ENCODE measurements around the gene CFAP61. TPM values are rescaled to one million over a fixed set of nuclear protein-coding genes. Genes with fewer than 3 reads are reported as not detected.
"Not testable (repeated sequence)": the region's sequence is repeated elsewhere in the genome, so short reads cannot be mapped to it uniquely, and the experiment has no call there.

The CFAP61 gene
- 1 to 10 TPM in 10 of 12 donors, not detected in 2; 2.2 to 9.5 (median 5.1) TPM for polyA plus RNA-seq (ENCODE audit: insufficient read length in 12 of 12)
- long read RNA-seq, donor 1 = 0 reads
- long read RNA-seq, donor 2 = 0 reads
- long read RNA-seq, donor 3 = 0 reads
- long read RNA-seq, donor 4 = 0 reads
- long read RNA-seq, donor 5 = 0 reads
- long read RNA-seq, donor 6 = 0 reads
- long read RNA-seq, donor 7 = 0 reads
- long read RNA-seq, donor 8 = 0 reads
- long read RNA-seq, donor 9 = 0 reads
- long read RNA-seq, donor 10 = 0 reads
- long read RNA-seq, donor 11 = 0 reads

- peak; percentile 99 for DNase-seq
These were observed at the start of gene CFAP61, which contains the start of gene CRNKL1 for GRCh38 chr20:20052074-20052970. CFAP61 (plus strand) TSS chr20:20052532; CDS start chr20:20056654, 4,122 bp downstream. CRNKL1 (minus strand) TSS chr20:20052466; CDS start chr20:20052342, 124 bp downstream.

GRCh38 chr20:20003031-20003954 lies 49.0 kb upstream of the CFAP61 start:
- DNase-seq = peak; percentile 69

- DNase-seq = not testable (repeated sequence)
These were observed 48.4 kb upstream of the CFAP61 start for GRCh38 chr20:20003955-20004322.

- no peak for DNase-seq
These were observed 47.0 kb upstream of the CFAP61 start for GRCh38 chr20:20005342-20005741.

GRCh38 chr20:20009784-20010253 lies 42.5 kb upstream of the CFAP61 start:
- no peak for DNase-seq

- DNase-seq = no peak
These were observed 41.5 kb upstream of the CFAP61 start for GRCh38 chr20:20010639-20011500.

- no peak for DNase-seq
These were observed 39.8 kb upstream of the CFAP61 start for GRCh38 chr20:20012541-20012940.

- no peak for DNase-seq
These were observed 37.7 kb upstream of the CFAP61 start for GRCh38 chr20:20014659-20015058.

GRCh38 chr20:20017001-20017843 lies 35.1 kb upstream of the CFAP61 start, which contains the start of gene NAA20:
NAA20 (plus strand) TSS chr20:20017362; CDS start chr20:20017397, 35 bp downstream.
- peak; percentile 93 for DNase-seq

- no peak for DNase-seq
These were observed 34.5 kb upstream of the CFAP61 start for GRCh38 chr20:20017844-20018185.

GRCh38 chr20:20018366-20018765 lies 34.0 kb upstream of the CFAP61 start:
- DNase-seq = no peak

- DNase-seq = no peak
These were observed 33.2 kb upstream of the CFAP61 start for GRCh38 chr20:20019123-20019522.

GRCh38 chr20:20020908-20021307 lies 31.4 kb upstream of the CFAP61 start:
- DNase-seq = no peak

GRCh38 chr20:20021835-20022234 lies 30.5 kb upstream of the CFAP61 start:
- DNase-seq = no peak

GRCh38 chr20:20022498-20022897 lies 29.8 kb upstream of the CFAP61 start:
- DNase-seq = no peak

- DNase-seq = no peak
These were observed 28.9 kb upstream of the CFAP61 start for GRCh38 chr20:20023395-20023794.

- DNase-seq = no peak
These were observed 27.4 kb upstream of the CFAP61 start for GRCh38 chr20:20024942-20025341.

GRCh38 chr20:20027284-20027683 lies 25.0 kb upstream of the CFAP61 start:
- DNase-seq = no peak

GRCh38 chr20:20031790-20032189 lies 20.5 kb upstream of the CFAP61 start:
- DNase-seq = no peak

- DNase-seq = no peak
These were observed 17.8 kb upstream of the CFAP61 start for GRCh38 chr20:20034486-20034885.

Measured in muscle of arm (tissue), 14 donors.